HG03139 (cell line): ENCODE results near the gene PAF1.
A peak's percentile ranks its signal among the peaks of the same experiment; 100 is the strongest.

Source experiments
- ATAC-seq: cut with Tn5 transposase; IDR thresholded peaks from one replicate; pipeline ENCODE4 v1.9.1; 2021; ENCODE audit not compliant: unreplicated experiment

The PAF1 gene

GRCh38 chr19:39406656-39407409 lies 15.9 kb upstream of the PAF1 start, which contains the start of gene ZFP36:
Gene ZFP36, plus strand, starts transcription at chr19:39406847. Its CDS starts 58 bp downstream, at chr19:39406905.
- ATAC-seq: no peak

GRCh38 chr19:39405958-39406655 lies 15.2 kb upstream of the PAF1 start:
- ATAC-seq: no peak

DNA sequence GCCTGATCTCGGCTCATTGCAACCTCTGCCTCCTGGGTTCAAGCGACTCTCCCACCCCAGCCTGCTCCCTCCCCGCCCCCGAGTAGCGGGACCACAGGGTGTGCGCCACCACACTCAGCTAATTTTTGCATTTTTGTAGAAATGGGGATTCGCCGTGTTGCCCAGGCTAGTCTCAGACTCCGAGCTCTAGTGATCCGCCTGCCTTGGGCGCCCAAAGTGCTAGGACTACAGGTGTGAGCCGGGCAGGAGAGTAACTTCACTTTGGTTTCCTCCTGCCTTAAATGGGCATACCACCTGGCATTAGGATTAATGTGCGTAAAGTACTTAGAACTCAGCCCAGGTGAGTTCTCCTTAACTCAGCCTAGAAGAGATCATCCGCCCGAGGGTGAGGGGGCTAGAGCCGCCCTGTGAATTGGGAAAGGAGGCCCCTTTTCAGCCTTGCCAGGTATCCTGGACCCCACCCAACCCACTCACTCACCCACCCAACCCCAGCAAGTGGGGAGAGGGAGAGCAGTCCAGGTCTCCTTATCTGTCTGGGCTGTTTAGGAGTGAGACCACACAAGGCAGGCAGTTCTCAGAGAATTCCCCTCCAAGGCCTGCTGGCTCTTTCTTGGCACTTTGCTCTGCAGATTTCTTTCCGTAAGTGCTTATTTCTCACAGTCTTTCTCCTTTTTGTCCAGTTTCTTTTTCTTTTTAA lies 14.5 kb upstream of the PAF1 start:
- ATAC-seq: no peak

DNA sequence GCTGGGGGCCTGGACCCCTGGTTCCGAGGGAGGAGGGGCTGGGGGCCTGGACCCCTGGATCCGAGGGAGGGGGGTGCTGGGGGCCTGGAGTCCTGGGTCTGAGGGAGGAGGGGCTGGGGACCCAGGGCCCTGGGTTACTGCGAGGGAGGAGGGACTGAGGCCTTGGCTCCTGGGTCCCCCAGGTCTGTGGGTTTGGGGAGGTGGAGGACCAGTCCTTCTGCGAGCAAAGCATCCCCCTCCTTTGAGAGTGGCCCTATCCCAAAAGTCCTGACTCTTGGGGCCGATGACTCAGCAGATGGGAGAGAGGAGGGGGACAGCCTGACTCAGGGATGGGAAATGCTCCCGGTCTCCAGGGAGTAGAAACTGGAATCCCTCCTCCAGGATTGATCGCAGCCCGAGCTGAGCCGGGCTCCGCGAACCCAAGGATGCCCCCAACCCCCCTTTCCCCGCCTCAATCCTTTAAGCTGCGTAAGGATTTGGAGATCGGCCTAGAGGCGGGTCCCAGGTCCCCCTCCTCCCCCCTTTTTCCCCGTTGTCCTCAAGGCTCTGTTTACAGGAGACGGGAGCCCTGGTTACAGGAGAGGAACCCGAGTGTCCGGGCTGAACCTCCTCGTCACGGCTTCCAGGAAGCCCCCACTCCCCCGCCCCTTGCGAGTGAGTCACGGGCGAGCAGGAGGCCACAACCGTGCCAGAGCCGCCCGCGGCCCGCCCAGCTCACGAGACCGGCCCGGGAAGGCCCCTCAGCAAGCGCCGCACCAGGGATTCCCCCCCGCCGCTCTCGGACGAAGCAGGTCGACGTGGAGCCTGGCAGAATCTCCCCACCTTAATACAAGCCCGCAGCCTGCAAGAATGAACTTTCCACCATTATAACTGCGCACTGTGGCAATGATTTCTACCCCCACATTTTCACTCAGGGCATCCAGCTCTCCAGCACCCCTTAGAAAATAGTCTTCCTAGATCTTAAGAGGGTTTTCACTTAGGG lies 12.7 kb upstream of the PAF1 start:
- ATAC-seq: no peak

- no peak for ATAC-seq
Measured at GRCh38 chr19:39402346-39403300, 11.7 kb upstream of the PAF1 start.

DNA sequence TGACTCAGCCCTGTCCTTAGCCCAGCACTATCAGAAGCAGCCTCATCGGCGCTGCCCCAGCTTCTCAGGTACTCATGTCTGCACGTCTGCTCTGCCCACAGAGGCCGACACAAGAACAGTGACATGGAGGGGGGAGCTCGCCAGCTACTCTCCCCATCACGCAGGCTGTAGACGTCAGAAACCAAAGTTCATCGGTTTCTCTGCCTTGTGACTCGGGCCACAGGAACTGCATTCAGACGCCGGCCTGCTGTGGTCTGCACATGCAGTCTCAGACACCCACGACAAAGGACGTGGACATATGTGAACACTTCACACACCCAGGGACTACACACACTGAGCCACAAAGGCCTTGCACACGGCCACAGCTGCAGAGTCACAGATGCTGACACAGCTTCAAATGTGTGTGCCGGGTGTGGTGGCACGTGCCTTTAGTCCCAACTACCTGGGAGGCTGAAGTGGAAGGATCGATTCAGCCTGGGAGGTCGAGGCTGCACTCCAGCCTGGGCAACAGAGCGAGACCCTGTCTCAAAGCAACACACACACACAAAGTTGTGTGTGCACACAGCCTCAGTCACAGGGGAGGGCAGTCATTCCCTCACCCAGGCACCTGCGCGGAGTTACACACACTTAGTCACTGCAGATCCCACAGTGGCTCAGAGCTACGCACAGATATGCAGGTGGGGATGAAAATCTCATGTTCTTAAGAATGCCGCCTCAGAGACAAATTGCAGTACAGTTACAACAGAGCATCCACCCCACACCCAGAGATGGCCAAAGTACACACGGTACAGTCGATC lies 10.8 kb upstream of the PAF1 start:
- no peak for ATAC-seq

DNA sequence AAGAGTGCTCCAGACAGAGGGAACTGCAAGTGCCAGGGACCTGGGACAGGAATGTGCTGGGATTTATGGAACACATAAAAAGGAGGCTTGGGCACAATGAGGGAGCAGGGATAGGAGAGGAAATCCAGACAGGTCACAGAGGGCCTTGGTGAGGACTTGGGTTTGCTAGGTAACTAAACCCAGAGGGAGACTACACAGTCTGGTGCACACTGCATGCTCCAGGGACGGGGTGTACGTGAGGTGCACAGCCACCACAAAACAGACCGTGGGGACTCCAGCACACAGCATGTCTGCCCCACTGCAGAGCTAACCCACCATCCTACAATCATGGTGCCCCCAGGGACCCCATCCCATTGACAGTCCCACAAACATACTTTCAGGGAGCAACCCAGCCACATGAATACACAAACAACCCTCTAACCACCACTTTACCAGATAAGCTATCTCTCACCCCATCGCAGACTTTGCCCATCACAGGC lies 10.2 kb upstream of the PAF1 start:
- no peak for ATAC-seq

GRCh38 chr19:39400061-39400460 lies 9.2 kb upstream of the PAF1 start:
- no peak for ATAC-seq

- no peak for ATAC-seq
Measured at GRCh38 chr19:39399668-39400050, 8.8 kb upstream of the PAF1 start.

GRCh38 chr19:39398297-39398864 lies 7.5 kb upstream of the PAF1 start:
- no peak for ATAC-seq

GRCh38 chr19:39397360-39398296 lies 6.7 kb upstream of the PAF1 start:
- peak; percentile 34 for ATAC-seq

DNA sequence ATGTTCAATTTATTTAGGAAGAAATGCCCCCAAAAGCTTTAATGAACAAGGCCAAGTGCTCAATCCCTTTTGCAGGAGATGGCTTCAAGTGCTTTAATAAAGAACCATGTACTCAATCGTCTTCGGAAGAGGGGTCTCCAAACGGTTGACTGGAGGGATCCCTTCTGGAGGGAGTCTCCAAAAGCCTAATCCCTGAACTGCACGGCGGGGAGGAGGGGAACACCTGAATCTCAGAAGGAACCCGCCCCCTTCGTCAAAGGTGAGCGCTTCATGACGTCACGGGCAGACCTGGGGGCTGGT lies 505 bp downstream of the PAF1 start:
- ATAC-seq: no peak

GRCh38 chr19:39389631-39390414 lies 1.1 kb downstream of the PAF1 start:
- no peak for ATAC-seq

DNA sequence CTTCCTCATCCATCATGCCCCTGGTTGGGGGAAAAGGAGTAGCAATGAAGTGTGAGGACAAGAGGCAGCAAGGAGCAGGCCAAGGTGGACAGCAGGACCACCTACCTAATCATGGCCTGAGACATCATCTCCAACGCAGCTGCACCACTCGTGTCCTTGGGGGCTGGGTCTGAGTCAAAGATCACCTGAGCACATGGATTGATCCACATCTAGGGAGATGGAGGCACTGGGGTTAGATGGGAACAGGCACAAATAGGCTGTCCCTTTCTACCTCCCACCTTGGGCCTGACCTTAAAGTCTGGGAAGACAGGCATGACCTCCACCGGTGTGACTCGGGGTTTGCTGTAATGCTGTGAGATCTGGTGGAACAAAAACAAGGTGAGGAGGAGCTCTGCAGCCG lies 2.2 kb downstream of the PAF1 start:
- ATAC-seq: no peak

DNA sequence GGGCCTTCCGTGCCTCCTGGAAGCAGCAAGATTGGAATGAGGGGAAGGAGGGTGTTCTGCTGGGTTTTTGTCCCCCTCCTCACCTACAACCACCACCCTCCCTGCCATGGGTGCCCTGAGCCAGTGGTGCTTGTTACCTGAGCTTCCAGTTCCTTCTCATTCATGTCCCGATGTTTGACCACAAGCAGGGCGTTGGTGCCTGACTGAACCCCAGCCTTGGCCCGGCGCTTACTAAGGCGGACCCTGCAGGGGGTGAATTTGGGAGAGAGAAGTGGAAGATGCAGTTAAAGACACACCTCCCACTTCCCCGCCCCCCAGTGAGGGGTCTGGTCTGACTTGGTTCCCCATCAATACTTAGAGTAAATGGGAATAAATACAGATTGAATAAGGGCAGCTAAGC lies 4.3 kb downstream of the PAF1 start:
- no peak for ATAC-seq

- no peak for ATAC-seq
Measured at GRCh38 chr19:39385629-39386411, 5.1 kb downstream of the PAF1 start.
